Omental fat pad (tissue), 4 donors: ENCODE data around the gene ATXN7L3. TPM values are rescaled to one million over a fixed set of nuclear protein-coding genes. Genes with fewer than 3 reads are reported as not detected.
A peak's percentile ranks its signal among the peaks of the same experiment; 100 is the strongest.

Experiments
- ATAC-seq: fragments of 150-250 bp; one replicate; pipeline ENCODE4 v1.9.1; 2016; ENCODE audit warnings: mild to moderate bottlenecking, moderate library complexity; ENCODE audit not compliant: low FRiP score
- DNase-seq: peaks from one replicate; pipeline ENCODE4 v3.0.0-alpha.2; 2019; ENCODE audit warnings: low spot score
- CTCF ChIP-seq, 3 donors: fragments of 450-650 bp; IDR thresholded peaks; one replicate each; pipeline ENCODE4 v1.5.1; 2016 to 2017; ENCODE audit warnings: antibody characterized with exemption in 3 of 3, mild to moderate bottlenecking in 3 of 3, moderate library complexity in 2 of 3
- total RNA-seq, 4 donors: library from RNA; depleted of rRNA; stranded (reverse); fragments of >200 nt; gene quantifications; one replicate each; pipeline ENCODE4 v1.1.0, GENCODE V29; 2016

Gene ATXN7L3
- total RNA-seq, 4 donors from 2014 or later = 37.8 to 55.2 (median 45.0) TPM

- DNase-seq (no peak), ATAC-seq (no peak)
- TF ChIP-seq CTCF (IDR thresholded peaks at IDR 0.05) = no peak
Observed at GRCh38 chr17:44235583-44235936, 35.9 kb upstream of the ATXN7L3 start.

GRCh38 chr17:44233582-44233981 lies 33.9 kb upstream of the ATXN7L3 start:
- no peak for TF ChIP-seq CTCF (IDR thresholded peaks at IDR 0.05)
- ATAC-seq (no peak), DNase-seq (no peak)

- no peak for TF ChIP-seq CTCF (IDR thresholded peaks at IDR 0.05)
- no peak for DNase-seq
- no peak for ATAC-seq
Observed at GRCh38 chr17:44232061-44232460, 32.4 kb upstream of the ATXN7L3 start.

GRCh38 chr17:44230140-44230539 lies 30.5 kb upstream of the ATXN7L3 start:
- ATAC-seq = no peak
- TF ChIP-seq CTCF (IDR thresholded peaks at IDR 0.05) = no peak
- DNase-seq = no peak

- TF ChIP-seq CTCF (IDR thresholded peaks at IDR 0.05) = no peak
- ATAC-seq = no peak
- no peak for DNase-seq
Observed at GRCh38 chr17:44229090-44229489, 29.4 kb upstream of the ATXN7L3 start.

GRCh38 chr17:44223541-44224071 lies 23.9 kb upstream of the ATXN7L3 start:
- DNase-seq (no peak), ATAC-seq (no peak)
- TF ChIP-seq CTCF (IDR thresholded peaks at IDR 0.05) = no peak

GRCh38 chr17:44222112-44222869 lies 22.6 kb upstream of the ATXN7L3 start:
- TF ChIP-seq CTCF (IDR thresholded peaks at IDR 0.05) = no peak

More at GRCh38 chr17:44222112-44222869, 22.6 kb upstream of the ATXN7L3 start:
- ATAC-seq = peak; percentile 26
- no peak for DNase-seq
